Ectodermal cell (in vitro differentiated cells): ENCODE results near the gene STK16.

Experiments used
- H3K27ac ChIP-seq: 2 replicates; pipeline ENCODE4 v1.7.0; 2013; ENCODE audit warnings: mild to moderate bottlenecking, low read depth, low read length; ENCODE audit not compliant: insufficient read depth, poor library complexity, severe bottlenecking
- H3K27me3 ChIP-seq: 2 replicates; pipeline ENCODE4 v1.7.0; 2013; ENCODE audit warnings: mild to moderate bottlenecking, low read length; ENCODE audit not compliant: insufficient read depth, control insufficient read depth, poor library complexity, severe bottlenecking
- H3K36me3 ChIP-seq: one replicate; pipeline ENCODE4 v1.7.0; 2013; ENCODE audit warnings: low read length; ENCODE audit not compliant: control insufficient read depth, insufficient read depth
- H3K4me1 ChIP-seq: one replicate; pipeline ENCODE4 v1.7.0; 2013; ENCODE audit warnings: low read length; ENCODE audit not compliant: control insufficient read depth, insufficient read depth
- H3K4me3 ChIP-seq: 2 replicates; pipeline ENCODE4 v1.7.0; 2013; ENCODE audit warnings: low read depth, low read length, control low read depth; ENCODE audit not compliant: insufficient read depth
- H3K9me3 ChIP-seq: 2 replicates; pipeline ENCODE4 v1.7.0; 2013; ENCODE audit warnings: mild to moderate bottlenecking, low read length, moderate library complexity; ENCODE audit not compliant: control insufficient read depth
- WGBS, 2 experiments: methylation state at CpG; one replicate each; pipeline ENCODE4 v1.1.7; 2013; ENCODE audit warnings: missing lambda C conversion rate in 2 of 2; 5-methylcytosine and 5-hydroxymethylcytosine counted together

The STK16 gene

GRCh38 chr2:219287580-219288265 is 42.4 kb downstream of the STK16 start:
- Histone ChIP-seq H3K4me1 (peaks cover 8% of the 10 kb centered on the region), H3K9me3 (no peaks in the 10 kb centered on the region), H3K27me3 (no peaks in the 10 kb centered on the region), H3K36me3 (no peaks in the 10 kb centered on the region), H3K27ac (no peak overlapping the region), H3K4me3 (no peak overlapping the region)
- 91 to 93% methylated on average over 10 of the region's 10 CpGs for WGBS, 2 experiments

DNA sequence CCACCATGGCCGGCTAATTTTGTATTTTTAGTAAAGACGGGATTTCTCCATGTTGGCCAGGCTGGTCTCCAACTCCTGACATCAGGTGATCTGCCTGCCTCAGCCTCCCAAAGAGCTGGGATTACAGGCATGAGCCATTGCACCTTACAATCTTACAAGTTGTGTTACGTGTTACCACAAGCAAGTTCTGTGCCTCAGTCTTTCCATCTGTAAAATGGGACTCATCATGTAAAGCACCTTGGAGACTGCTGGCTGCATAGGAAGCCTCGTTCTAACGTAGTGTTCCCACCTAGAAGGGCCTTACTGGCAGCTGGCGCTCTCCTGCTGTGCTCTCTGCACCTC is 43.9 kb downstream of the STK16 start:
- 86% methylated on average over 6 of the region's 6 CpGs for WGBS, 2 experiments
- no peak overlapping the region for H3K4me3 ChIP-seq
- H3K27ac ChIP-seq = no peak overlapping the region
- peaks cover 7% of the 10 kb centered on the region for H3K27me3 ChIP-seq
- no peaks in the 10 kb centered on the region for H3K9me3 ChIP-seq
- H3K4me1 ChIP-seq = peaks cover 11% of the 10 kb centered on the region
- H3K36me3 ChIP-seq = no peaks in the 10 kb centered on the region

DNA sequence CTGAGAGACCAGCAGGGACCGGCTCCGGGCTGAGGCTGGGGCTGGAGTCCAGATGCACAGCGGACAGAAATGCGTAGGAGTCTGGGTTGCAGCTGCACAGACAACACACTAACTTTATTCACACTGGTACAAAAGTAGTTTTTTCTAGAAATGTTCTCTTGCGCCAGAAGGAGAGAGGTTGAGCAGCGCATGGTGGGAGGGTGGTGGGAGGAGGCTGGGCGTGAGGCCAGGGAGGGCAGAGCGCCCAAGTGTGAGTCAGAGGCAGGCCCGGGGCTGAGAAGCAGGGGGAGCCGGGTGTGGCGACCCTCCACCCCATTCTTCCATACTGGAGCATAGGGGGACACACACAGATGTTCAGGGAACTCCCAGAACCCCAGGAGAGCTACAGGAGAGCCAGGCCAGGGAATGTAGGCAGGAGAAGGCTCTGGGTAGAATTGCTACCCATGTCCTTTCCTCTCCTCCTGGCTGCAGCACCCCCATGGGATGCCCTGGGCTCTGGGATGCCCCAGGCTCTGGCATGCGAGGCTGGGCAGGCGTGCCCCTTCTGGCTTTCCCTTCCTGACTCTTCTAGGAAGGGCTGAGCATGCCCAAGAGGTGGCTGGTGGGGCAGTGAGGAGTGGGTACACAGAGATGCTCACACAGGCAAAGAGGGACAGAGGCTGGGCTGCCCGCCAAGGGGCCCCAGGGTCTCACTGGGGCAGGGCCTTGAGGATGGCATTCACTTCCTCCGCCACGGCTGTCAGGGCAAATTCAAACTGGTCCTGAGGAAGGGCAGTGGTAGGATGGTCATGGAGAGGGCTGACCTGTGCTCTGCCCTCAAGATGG is 44.5 kb downstream of the STK16 start:
- peaks cover 14% of the 10 kb centered on the region for H3K4me1 ChIP-seq
- H3K27me3 ChIP-seq = peaks cover 8% of the 10 kb centered on the region
- H3K4me3 ChIP-seq = no peak overlapping the region
- no peaks in the 10 kb centered on the region for H3K36me3 ChIP-seq
- no peaks in the 10 kb centered on the region for H3K9me3 ChIP-seq
- H3K27ac ChIP-seq = no peak overlapping the region
- WGBS, 2 experiments = 88% methylated on average over 16 of the region's 16 CpGs

DNA sequence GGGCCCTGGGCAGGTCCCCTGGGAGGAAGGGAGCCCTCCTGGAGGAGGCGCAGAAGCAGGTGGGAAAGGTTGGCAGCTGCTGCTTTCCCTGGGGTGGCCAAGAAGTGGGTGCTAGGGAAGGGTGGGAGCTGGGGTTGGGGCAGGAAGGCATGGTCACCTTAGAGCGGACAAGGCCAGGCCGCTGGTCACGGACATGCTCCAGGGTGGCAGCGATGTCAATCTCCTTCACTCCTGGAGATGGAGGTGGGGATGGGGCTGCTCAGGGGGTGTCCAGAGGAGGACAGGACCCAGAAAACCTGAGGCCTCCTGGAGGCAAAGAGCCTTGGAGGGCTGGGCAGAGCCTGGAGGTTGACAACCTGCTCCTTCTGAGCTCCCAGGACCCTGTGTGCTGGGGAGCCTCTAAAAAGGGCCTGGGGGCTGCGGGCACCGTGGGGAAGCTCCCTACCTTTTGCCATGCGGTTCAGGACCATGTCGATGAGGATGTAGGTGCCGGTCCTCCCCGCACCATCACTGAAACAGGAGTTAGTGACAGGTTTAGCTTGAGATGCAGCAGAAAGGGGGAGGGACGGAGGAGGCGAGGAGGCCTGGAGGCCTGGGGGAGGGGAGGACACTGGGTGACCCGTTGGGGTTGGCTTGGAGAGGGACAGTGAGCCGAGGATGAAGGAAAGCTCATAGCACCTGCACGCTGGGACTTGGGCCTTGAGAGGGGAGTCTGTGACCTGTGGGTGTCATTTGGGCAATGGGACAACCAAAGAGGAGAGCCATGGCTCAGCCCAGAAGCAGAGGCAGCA is 45.3 kb downstream of the STK16 start:
- 91 to 92% methylated on average over 16 of the region's 16 CpGs for WGBS, 2 experiments
- H3K27ac ChIP-seq = no peak overlapping the region
- no peak overlapping the region for H3K4me3 ChIP-seq
- peaks cover 14% of the 10 kb centered on the region for H3K4me1 ChIP-seq
- H3K36me3 ChIP-seq = no peaks in the 10 kb centered on the region
- H3K27me3 ChIP-seq = peaks cover 16% of the 10 kb centered on the region
- H3K9me3 ChIP-seq = no peaks in the 10 kb centered on the region

- H3K27ac ChIP-seq = no peak overlapping the region
- no peaks in the 10 kb centered on the region for H3K36me3 ChIP-seq
- H3K4me3 ChIP-seq = no peak overlapping the region
- peaks cover 18% of the 10 kb centered on the region for H3K27me3 ChIP-seq
- no peaks in the 10 kb centered on the region for H3K9me3 ChIP-seq
- 85 to 89% methylated on average over 7 of the region's 7 CpGs for WGBS, 2 experiments
- H3K4me1 ChIP-seq = peaks cover 10% of the 10 kb centered on the region
Measured at GRCh38 chr2:219291394-219291793, 46.1 kb downstream of the STK16 start.

- 86 to 88% methylated on average over 4 of the region's 4 CpGs for WGBS, 2 experiments
- H3K4me3 ChIP-seq = no peak overlapping the region
- no peaks in the 10 kb centered on the region for H3K36me3 ChIP-seq
- H3K4me1 ChIP-seq = peaks cover 6% of the 10 kb centered on the region
- no peak overlapping the region for H3K27ac ChIP-seq
- H3K9me3 ChIP-seq = no peaks in the 10 kb centered on the region
- H3K27me3 ChIP-seq = peaks cover 22% of the 10 kb centered on the region
Measured at GRCh38 chr2:219291910-219292490, 46.7 kb downstream of the STK16 start.

DNA sequence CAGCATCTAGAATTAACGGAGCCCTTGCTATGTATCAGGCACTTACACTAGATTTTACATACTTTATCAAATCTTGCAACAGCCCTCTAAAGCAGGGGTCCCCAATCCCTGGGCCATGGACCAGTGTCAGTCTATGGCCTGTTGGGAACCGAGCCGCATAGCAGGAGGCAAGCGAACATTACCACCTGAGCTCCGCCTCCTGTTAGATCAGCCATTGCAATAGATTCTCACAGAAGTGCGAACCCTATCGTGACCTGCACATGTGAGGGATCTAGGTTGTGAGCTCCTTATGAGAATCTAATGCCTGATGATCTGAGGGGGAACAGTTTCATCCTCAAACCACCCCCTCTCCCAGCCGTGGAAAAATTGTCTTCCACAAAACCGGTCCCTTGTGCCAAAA is 47.3 kb downstream of the STK16 start:
- no peaks in the 10 kb centered on the region for H3K9me3 ChIP-seq
- peaks cover 6% of the 10 kb centered on the region for H3K4me1 ChIP-seq
- WGBS, 2 experiments = 93 to 94% methylated on average over 9 of the region's 9 CpGs
- no peak overlapping the region for H3K4me3 ChIP-seq
- H3K36me3 ChIP-seq = no peaks in the 10 kb centered on the region
- no peak overlapping the region for H3K27ac ChIP-seq
- H3K27me3 ChIP-seq = peaks cover 22% of the 10 kb centered on the region

DNA sequence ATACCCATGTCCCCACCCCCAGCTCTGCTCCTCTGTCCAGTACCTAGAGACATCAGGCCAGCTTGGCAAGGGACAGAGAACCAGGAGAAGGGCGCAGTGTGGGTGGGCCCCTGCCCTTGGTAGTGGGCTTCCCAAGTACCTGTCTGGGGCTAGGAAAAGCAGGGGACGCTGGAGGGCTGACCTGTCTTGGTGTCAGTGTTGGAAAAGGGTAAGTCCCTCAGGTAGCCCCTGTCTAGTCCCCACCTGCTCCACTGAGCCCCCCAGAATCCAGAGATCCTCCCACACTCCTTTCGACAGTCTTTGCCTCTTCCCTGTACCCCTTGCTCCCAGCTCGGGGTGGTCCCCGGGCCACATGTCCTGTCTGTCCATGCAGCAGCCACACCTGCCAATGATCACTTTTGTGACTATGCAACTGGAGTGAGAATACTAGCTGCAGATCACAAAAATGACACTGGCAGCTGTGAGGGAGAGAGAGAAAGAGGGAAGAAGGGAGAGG is 48.5 kb downstream of the STK16 start:
- peak overlapping the region; percentile 54 for H3K4me3 ChIP-seq
- WGBS, 2 experiments = 90 to 91% methylated on average over 5 of the region's 5 CpGs
- H3K9me3 ChIP-seq = no peaks in the 10 kb centered on the region
- peaks cover 6% of the 10 kb centered on the region for H3K4me1 ChIP-seq
- peaks cover 22% of the 10 kb centered on the region for H3K27me3 ChIP-seq
- H3K27ac ChIP-seq = no peak overlapping the region
- no peaks in the 10 kb centered on the region for H3K36me3 ChIP-seq

DNA sequence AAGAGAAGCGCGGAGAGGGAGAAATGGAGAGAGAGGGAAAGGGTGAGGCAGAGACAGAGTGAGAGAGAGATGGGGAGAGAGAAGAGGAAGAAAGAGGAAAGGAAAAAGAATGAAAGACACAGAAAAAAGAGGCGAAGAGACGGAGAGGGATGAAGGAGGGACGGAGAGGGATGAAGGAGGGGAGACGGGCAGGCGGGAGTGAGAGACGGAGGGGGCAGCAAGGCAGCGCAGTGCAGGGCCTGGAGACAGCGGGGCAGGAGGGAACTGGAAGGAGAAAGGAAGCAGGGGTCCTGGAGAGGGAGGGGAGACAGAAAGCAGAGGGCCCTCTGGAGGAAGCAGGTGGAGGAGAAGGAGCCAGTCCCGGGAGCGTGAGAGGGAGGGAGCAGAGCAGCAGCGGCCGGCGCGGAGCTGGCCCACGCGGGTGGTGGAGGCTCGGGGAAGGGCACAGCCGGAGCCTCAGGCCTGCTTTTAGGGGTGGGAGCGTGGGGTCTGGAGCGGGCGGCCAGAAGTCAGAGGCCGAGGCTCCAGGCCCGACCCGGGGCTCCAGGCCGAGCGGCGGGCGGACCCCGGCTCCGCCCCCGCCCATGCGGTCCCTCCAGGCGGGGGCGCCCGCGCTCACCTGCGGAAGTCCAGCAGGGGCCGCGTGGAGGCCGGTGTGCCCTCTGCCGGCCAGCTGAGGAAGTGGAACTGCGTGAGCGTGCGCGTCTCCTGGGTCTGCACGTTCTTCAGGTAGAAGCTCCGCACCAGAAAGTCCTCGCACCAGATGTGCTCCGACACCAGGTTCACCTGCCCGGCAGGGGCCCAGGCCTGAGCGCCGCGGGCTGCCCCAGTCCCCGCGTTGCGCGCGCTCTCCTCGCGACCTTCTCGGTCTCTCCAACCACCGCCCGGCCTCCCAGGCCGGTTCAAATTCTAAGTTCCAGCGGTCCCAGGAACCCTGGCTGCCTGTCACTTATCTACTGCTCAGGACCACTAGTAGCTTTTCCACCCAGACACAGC is 49.4 kb downstream of the STK16 start:
- H3K4me1 ChIP-seq = peaks cover 14% of the 10 kb centered on the region
- no peaks in the 10 kb centered on the region for H3K36me3 ChIP-seq
- H3K27ac ChIP-seq = no peak overlapping the region
- H3K4me3 ChIP-seq = peak overlapping the region; percentile 54
- peaks cover 22% of the 10 kb centered on the region for H3K27me3 ChIP-seq
- 5 to 6% methylated on average over 67 of the region's 67 CpGs for WGBS, 2 experiments
- no peaks in the 10 kb centered on the region for H3K9me3 ChIP-seq
